Fibroblast of lung (primary cell): Measurements from ENCODE around the gene TMEM127. TPM values are rescaled to one million over a fixed set of nuclear protein-coding genes. Genes with fewer than 3 reads are reported as not detected.

Experiments used
- DNase-seq, 2 donors: peaks; one replicate each; pipeline versions ENCODE4 v3.0.0 to v3.0.0-alpha.2; 2010; ENCODE audit warnings: low read depth in 2 of 2
- H2AFZ ChIP-seq: 2 replicates; pipeline ENCODE4 v1.5.1; 2012; ENCODE audit warnings: low read length, control low read depth, inconsistent platforms
- H3K27ac ChIP-seq: 2 replicates; pipeline ENCODE4 v1.5.1; 2011; ENCODE audit warnings: low read length, control low read depth; ENCODE audit not compliant: insufficient read depth
- H3K27me3 ChIP-seq: 2 replicates; pipeline ENCODE4 v1.5.1; 2011; ENCODE audit warnings: mild to moderate bottlenecking, low read length; ENCODE audit not compliant: control insufficient read depth, insufficient read depth
- H3K36me3 ChIP-seq: 2 replicates; pipeline ENCODE4 v1.5.1; 2011; ENCODE audit warnings: low read length; ENCODE audit not compliant: control insufficient read depth, insufficient read depth
- H3K4me1 ChIP-seq: 2 replicates; pipeline ENCODE4 v1.5.1; 2011; ENCODE audit warnings: low read length; ENCODE audit not compliant: control insufficient read depth, insufficient read depth; ENCODE audit errors: extremely low read depth
- H3K4me2 ChIP-seq: 2 replicates; pipeline ENCODE4 v1.5.1; 2011; ENCODE audit warnings: low read length, control low read depth; ENCODE audit not compliant: insufficient read depth; ENCODE audit errors: extremely low read depth
- H3K4me3 ChIP-seq, 4 experiments: fragments of 200-600 bp in 1 of 4; sonication (generic) in 1 of 4; replicated peaks in 1 of 4; 2 replicates each; pipeline ENCODE4 v1.5.1; 2011 to 2016; ENCODE audit warnings: low read length in 4 of 4, low read depth in 3 of 4, mild to moderate bottlenecking in 3 of 4, control low read depth in 2 of 4, inconsistent platforms in 1 of 4, mixed read lengths in 1 of 4; ENCODE audit not compliant: insufficient read depth in 1 of 4; ENCODE audit errors: control extremely low read depth in 1 of 4
- H3K79me2 ChIP-seq: 2 replicates; pipeline ENCODE4 v1.5.1; 2012; ENCODE audit warnings: mild to moderate bottlenecking, low read length, inconsistent platforms; ENCODE audit not compliant: control insufficient read depth, insufficient read depth
- H3K9ac ChIP-seq: 2 replicates; pipeline ENCODE4 v1.5.1; 2011; ENCODE audit warnings: mild to moderate bottlenecking, low read length, control low read depth; ENCODE audit not compliant: insufficient read depth
- H3K9me3 ChIP-seq: 2 replicates; pipeline ENCODE4 v1.5.1; 2012; ENCODE audit warnings: low read depth, low read length; ENCODE audit not compliant: control insufficient read depth, insufficient read depth
- H4K20me1 ChIP-seq: 2 replicates; pipeline ENCODE4 v1.5.1; 2011; ENCODE audit warnings: low read length; ENCODE audit not compliant: control insufficient read depth, insufficient read depth; ENCODE audit errors: extremely low read depth
- CTCF ChIP-seq, 2 donors: IDR thresholded peaks in 1 of 2; conservative IDR thresholded peaks in 1 of 2; 1 replicate in 1 of 2; 2 replicates in 1 of 2; pipeline ENCODE4 v1.5.1; 2011 to 2012; ENCODE audit warnings: low read length in 2 of 2, control low read depth in 1 of 2, inconsistent platforms in 1 of 2, low read depth in 1 of 2, mild to moderate bottlenecking in 1 of 2
- EZH2 ChIP-seq: IDR thresholded peaks from 2 replicates; pipeline ENCODE4 v1.5.1; 2012; ENCODE audit warnings: low read length, control low read depth, mild to moderate bottlenecking; ENCODE audit errors: missing control alignments
- polyA plus RNA-seq, 2 donors: library from polyadenylated mRNA; depleted of rRNA in 1 of 2; stranded (reverse) in 1 of 2; unstranded in 1 of 2; fragments of >200 nt; gene quantifications; 2 replicates each; pipeline ENCODE4 v1.2.1, GENCODE V29; 2011 to 2012; ENCODE audit warnings: missing spikeins in 1 of 2
- total RNA-seq: library from RNA; depleted of rRNA; stranded (reverse); fragments of >200 nt; gene quantifications from 2 replicates; pipeline ENCODE4 v1.2.1, GENCODE V29; 2014

TMEM127 gene
- total and polyA plus RNA-seq, 2 donors (not counting 1 experiment from before 2014, with no cell fraction given): 20.8 to 48.0 TPM

GRCh38 chr2:96306370-96306769 lies 40.6 kb upstream of the TMEM127 start:
- Histone ChIP-seq H3K9me3 (no peaks in the 10 kb centered on the region), H4K20me1 (no peaks in the 10 kb centered on the region), H3K27ac (no peak overlapping the region), H3K79me2 (peaks cover 15% of the 10 kb centered on the region), H2AFZ (peak overlapping the region; percentile 71), H3K4me1 (peaks cover 5% of the 10 kb centered on the region), H3K4me3 (peak overlapping the region; percentile 62 to 99 (median 95)), H3K27me3 (no peaks in the 10 kb centered on the region), H3K9ac (no peak overlapping the region), H3K36me3 (peaks cover 9% of the 10 kb centered on the region), H3K4me2 (peak overlapping the region; percentile 85)
- TF ChIP-seq EZH2: no peak
- TF ChIP-seq CTCF (conservative IDR thresholded peaks at IDR 0.05 in 1 of 2, IDR thresholded peaks at IDR 0.05 in 1 of 2; ENCODE audit: low read depth in 1 of 2, low read length in 2 of 2): no peak
- DNase-seq: no peak

DNA sequence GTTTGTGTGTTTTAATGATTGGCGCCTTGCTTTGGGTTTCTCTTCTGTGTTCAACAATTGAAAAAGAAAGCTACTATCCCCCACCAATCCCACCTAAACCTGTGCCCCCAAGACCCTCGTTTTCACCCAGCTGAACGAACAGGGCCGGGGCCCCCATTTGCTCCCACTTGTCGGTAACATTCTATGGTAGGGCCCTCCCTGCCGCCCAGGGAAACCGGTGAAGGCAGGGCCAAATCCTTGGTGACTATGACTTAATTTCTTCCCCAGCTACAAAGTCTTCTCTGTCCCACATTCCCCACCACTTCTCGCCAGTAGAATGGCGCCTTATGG lies 40.1 kb upstream of the TMEM127 start:
- Histone ChIP-seq H3K4me3 (peak overlapping the region; percentile 62 to 99 (median 95)), H3K27ac (peak overlapping the region; percentile 81), H3K4me2 (peak overlapping the region; percentile 85), H3K36me3 (peaks cover 12% of the 10 kb centered on the region), H4K20me1 (no peaks in the 10 kb centered on the region), H3K27me3 (no peaks in the 10 kb centered on the region), H3K79me2 (peaks cover 15% of the 10 kb centered on the region), H3K4me1 (peaks cover 5% of the 10 kb centered on the region), H2AFZ (peak overlapping the region; percentile 71), H3K9me3 (no peaks in the 10 kb centered on the region), H3K9ac (peak overlapping the region; percentile 25)
- TF ChIP-seq EZH2 (no peak), CTCF (conservative IDR thresholded peaks at IDR 0.05 in 1 of 2, IDR thresholded peaks at IDR 0.05 in 1 of 2; ENCODE audit: low read depth in 1 of 2, low read length in 2 of 2) (no peak)
- no peak for DNase-seq

DNA sequence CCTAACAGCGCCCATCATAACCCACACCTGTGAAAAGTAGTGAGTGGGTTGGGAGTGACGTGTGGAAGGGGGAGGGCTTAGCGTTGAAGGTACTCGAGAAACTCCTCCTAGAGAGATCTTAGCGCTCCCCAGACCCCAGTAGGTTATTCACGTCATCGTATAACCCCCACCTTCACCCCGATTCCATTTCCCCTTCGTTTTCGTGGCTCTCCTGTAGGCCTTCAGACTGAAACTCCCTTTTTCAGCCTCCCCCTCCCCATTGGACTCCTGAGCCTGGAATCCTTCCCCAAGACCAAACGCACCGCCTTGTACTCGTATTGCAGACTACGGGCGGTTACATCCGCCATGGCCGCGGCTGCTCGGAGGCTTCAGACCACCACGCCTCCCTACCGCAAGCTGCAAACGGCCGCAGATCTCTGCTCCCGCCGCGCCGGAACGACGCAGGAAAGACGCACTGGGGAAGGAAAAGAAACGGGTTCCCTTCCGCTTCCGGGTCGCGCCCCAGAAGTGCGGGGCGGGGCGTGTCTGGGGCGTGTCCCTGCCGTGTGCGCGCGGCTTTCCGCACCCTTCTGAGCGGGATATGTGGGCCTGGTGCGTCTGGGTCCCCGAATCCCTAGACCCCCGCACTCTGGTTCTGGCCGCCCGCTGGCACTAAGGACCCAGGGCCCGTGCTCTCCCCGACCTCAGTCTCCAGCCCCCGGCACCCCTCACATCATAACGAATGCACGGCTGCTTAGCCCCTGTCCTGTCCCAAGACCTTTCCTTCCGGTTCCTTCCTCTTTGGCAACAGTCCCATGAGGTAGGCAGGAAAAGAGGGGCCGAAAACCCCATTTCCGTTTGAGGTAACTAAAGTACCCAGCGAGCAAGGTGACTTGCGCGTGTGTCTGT lies 39.5 kb upstream of the TMEM127 start, which contains the start of gene SNRNP200:
Gene SNRNP200, minus strand, starts transcription at position 456 of the 888 bp plus-strand sequence. Its CDS starts 109 bp downstream, at position 347.
- Histone ChIP-seq H3K79me2 (peaks cover 15% of the 10 kb centered on the region), H3K36me3 (peaks cover 13% of the 10 kb centered on the region), H3K9me3 (no peaks in the 10 kb centered on the region)

More for the DNA sequence above, 39.5 kb upstream of the TMEM127 start, which contains the start of gene SNRNP200:
- Histone ChIP-seq H4K20me1 (no peaks in the 10 kb centered on the region), H3K27ac (peak within 1 kb of the TSS; percentile 81), H3K4me2 (peak within 1 kb of the TSS; percentile 85), H2AFZ (peak within 1 kb of the TSS; percentile 90), H3K4me3 (peak within 1 kb of the TSS; percentile 62 to 99 (median 95)), H3K27me3 (no peaks in the 10 kb centered on the region), H3K9ac (peak within 1 kb of the TSS; percentile 83), H3K4me1 (peaks cover 5% of the 10 kb centered on the region)
- peak; percentile 79 to 80 for DNase-seq
- TF ChIP-seq EZH2: no peak
- TF ChIP-seq CTCF (conservative IDR thresholded peaks at IDR 0.05 in 1 of 2, IDR thresholded peaks at IDR 0.05 in 1 of 2; ENCODE audit: low read depth in 1 of 2, low read length in 2 of 2): no peak
